ENCODE measurements around the gene CFAP20DC. TPM values are rescaled to one million over a fixed set of nuclear protein-coding genes. Genes with fewer than 3 reads are reported as not detected.
A peak's percentile ranks its signal among the peaks of the same experiment; 100 is the strongest.
"Not testable (repeated sequence)": the region's sequence is repeated elsewhere in the genome, so short reads cannot be mapped to it uniquely, and the experiment has no call there.

CFAP20DC gene
- total and polyA plus RNA-seq, 4 experiments from 2014 or later: 0.07 to 0.50 (median 0.26) TPM

DNA sequence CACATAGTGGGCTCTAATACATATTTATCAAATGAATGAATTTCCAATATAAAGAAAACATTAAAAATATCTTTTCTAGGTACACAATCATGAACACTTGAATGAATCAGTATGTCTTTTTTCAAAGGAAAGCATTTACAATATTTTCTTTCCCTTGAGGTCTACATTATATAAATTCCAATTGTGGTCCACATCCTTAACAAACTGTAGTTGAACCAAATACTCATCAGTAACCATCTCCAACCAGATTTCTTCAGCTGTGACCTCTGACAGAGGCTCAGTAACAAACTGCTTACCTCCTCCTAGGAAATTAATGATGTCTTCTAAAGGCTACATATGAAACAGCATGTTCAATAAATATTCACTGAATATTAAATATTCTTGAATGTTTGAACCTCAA, 58.8 kb downstream of the CFAP20DC start:
- H3K27me3 Mint-ChIP-seq: peaks cover 3 to 10% of the 10 kb centered on the region in 2 donors
- no peak overlapping the region for H3K4me3 Mint-ChIP-seq
- Histone ChIP-seq H3K4me1 (ENCODE audit: insufficient read depth, low read length) (no peaks in the 10 kb centered on the region), H3K4me3 (ENCODE audit: low read length in 2 of 2) (no peak overlapping the region), H3K36me3 (ENCODE audit: insufficient read depth, low read length) (no peaks in the 10 kb centered on the region), H3K27ac (ENCODE audit: low read depth, low read length) (no peak overlapping the region), H3K9me3 (ENCODE audit: control insufficient read depth in 1 of 2, low read length in 2 of 2) (no peaks in the 10 kb centered on the region), H3K27me3 (ENCODE audit: insufficient read depth, low read length) (no peaks in the 10 kb centered on the region)
- peaks cover 0 to 9% (median 3%) of the 10 kb centered on the region in 8 donors for H3K9me3 Mint-ChIP-seq
- H3K4me1 Mint-ChIP-seq: peaks cover 0 to 4% (median 1%) of the 10 kb centered on the region in 4 donors
- POLR2A ChIA-PET (ENCODE audit: partially characterized antibody): no interaction called here
- intact Hi-C loops (cut with micrococcal nuclease): no loop called here
- H3K36me3 Mint-ChIP-seq: no peaks in the 10 kb centered on the region
- H3K27ac Mint-ChIP-seq: no peak overlapping the region
- CTCF ChIA-PET (ENCODE audit: partially characterized antibody): no interaction called here
- no peak for DNase-seq

DNA sequence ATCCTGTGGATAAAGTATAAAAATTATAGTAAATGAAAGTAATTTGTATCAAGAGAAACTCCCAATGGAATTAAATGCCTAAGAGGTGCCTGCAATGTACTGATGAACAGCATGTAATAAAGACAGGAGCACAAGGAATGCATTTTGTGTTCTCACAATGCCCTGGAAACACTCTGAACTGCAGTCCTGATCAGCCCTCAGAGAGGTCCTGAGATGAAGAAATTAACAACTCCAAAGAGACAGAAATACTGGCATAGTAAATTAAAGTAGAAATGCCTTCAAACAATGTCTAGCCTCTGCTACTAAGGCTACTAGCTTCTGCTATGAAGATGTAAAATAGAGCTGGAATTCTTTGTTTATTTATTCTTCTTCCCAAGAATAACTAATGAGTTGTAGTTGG, 59.9 kb downstream of the CFAP20DC start:
- H3K4me3 ChIP-seq (ENCODE audit: low read length in 2 of 2): no peak overlapping the region
- Mint-ChIP-seq H3K27me3 (peaks cover 5 to 10% of the 10 kb centered on the region in 2 donors), H3K36me3 (no peaks in the 10 kb centered on the region), H3K4me3 (no peak overlapping the region), H3K27ac (no peak overlapping the region), H3K9me3 (peaks cover 0 to 12% (median 4%) of the 10 kb centered on the region in 8 donors), H3K4me1 (peaks cover 0 to 3% (median 1%) of the 10 kb centered on the region in 4 donors)
- no peaks in the 10 kb centered on the region for H3K9me3 ChIP-seq (ENCODE audit: control insufficient read depth in 1 of 2, low read length in 2 of 2)
- H3K27me3 ChIP-seq (ENCODE audit: insufficient read depth, low read length): no peaks in the 10 kb centered on the region
- intact Hi-C loops (cut with micrococcal nuclease): no loop called here
- H3K27ac ChIP-seq (ENCODE audit: low read depth, low read length): no peak overlapping the region
- POLR2A ChIA-PET (ENCODE audit: partially characterized antibody): no interaction called here
- CTCF ChIA-PET (ENCODE audit: partially characterized antibody): no interaction called here
- H3K4me1 ChIP-seq (ENCODE audit: insufficient read depth, low read length): no peaks in the 10 kb centered on the region
- no peak for DNase-seq
- H3K36me3 ChIP-seq (ENCODE audit: insufficient read depth, low read length): no peaks in the 10 kb centered on the region

DNA sequence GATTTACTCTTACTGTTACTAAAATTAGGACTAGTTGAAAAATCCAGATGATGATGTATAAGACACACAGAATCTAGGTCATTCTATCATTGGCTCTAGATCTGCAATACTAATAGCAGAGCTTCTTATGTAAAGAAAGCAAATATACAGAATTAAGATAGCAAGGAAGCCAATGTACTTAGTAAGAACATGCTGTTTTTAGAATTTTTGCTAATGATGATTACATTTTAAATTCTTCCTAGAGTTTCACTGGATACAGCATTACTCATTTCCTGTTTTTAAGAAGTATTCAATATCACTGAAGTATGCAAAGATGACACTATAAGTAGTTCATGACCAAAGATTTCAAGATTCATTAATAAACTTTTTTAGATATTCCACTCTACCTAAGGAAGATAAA, 60.7 kb downstream of the CFAP20DC start:
- intact Hi-C loops (cut with micrococcal nuclease): no loop called here
- Mint-ChIP-seq H3K4me3 (no peak overlapping the region), H3K4me1 (no peaks in the 10 kb centered on the region), H3K27ac (no peak overlapping the region), H3K36me3 (no peaks in the 10 kb centered on the region), H3K9me3 (peaks cover 0 to 12% (median 4%) of the 10 kb centered on the region in 8 donors), H3K27me3 (peaks cover 5 to 10% of the 10 kb centered on the region in 2 donors)
- no peak for DNase-seq
- ChIA-PET CTCF (ENCODE audit: partially characterized antibody) (no interaction called here), POLR2A (ENCODE audit: partially characterized antibody) (no interaction called here)
- Histone ChIP-seq H3K27me3 (ENCODE audit: insufficient read depth, low read length) (no peaks in the 10 kb centered on the region), H3K9me3 (ENCODE audit: control insufficient read depth in 1 of 2, low read length in 2 of 2) (no peaks in the 10 kb centered on the region), H3K4me1 (ENCODE audit: insufficient read depth, low read length) (no peaks in the 10 kb centered on the region), H3K27ac (ENCODE audit: low read depth, low read length) (no peak overlapping the region), H3K36me3 (ENCODE audit: insufficient read depth, low read length) (no peaks in the 10 kb centered on the region), H3K4me3 (ENCODE audit: low read length in 2 of 2) (no peak overlapping the region)

DNA sequence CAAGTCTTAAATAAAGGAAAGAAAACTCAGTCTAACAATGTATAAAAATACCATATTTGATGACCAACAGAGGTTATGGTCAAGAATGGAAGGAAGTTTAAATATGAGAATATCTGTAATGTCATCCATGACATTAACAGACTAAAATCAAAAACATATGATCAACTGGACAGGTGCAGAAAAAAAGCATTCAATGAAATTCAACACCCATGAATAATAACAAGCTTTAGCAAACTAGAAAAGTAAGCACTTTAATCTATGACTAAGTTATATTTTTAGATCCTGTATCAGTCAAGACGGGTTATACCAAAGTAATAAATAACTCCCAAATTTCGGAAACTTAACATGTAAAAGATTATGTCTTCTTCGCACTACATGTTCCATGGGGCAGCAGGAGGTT, 61.8 kb downstream of the CFAP20DC start:
- Mint-ChIP-seq H3K36me3 (no peaks in the 10 kb centered on the region), H3K4me1 (no peaks in the 10 kb centered on the region), H3K9me3 (peaks cover 0 to 12% (median 4%) of the 10 kb centered on the region in 8 donors), H3K27me3 (peaks cover 5 to 8% of the 10 kb centered on the region in 2 donors), H3K4me3 (no peak overlapping the region), H3K27ac (no peak overlapping the region)
- intact Hi-C loops (cut with micrococcal nuclease): no loop called here
- DNase-seq: no peak
- H3K4me1 ChIP-seq (ENCODE audit: insufficient read depth, low read length): no peaks in the 10 kb centered on the region
- H3K36me3 ChIP-seq (ENCODE audit: insufficient read depth, low read length): no peaks in the 10 kb centered on the region
- H3K27ac ChIP-seq (ENCODE audit: low read depth, low read length): no peak overlapping the region
- ChIA-PET CTCF (ENCODE audit: partially characterized antibody) (no interaction called here), POLR2A (ENCODE audit: partially characterized antibody) (no interaction called here)
- no peaks in the 10 kb centered on the region for H3K27me3 ChIP-seq (ENCODE audit: insufficient read depth, low read length)
- H3K4me3 ChIP-seq (ENCODE audit: low read length in 2 of 2): no peak overlapping the region
- no peaks in the 10 kb centered on the region for H3K9me3 ChIP-seq (ENCODE audit: control insufficient read depth in 1 of 2, low read length in 2 of 2)

DNA sequence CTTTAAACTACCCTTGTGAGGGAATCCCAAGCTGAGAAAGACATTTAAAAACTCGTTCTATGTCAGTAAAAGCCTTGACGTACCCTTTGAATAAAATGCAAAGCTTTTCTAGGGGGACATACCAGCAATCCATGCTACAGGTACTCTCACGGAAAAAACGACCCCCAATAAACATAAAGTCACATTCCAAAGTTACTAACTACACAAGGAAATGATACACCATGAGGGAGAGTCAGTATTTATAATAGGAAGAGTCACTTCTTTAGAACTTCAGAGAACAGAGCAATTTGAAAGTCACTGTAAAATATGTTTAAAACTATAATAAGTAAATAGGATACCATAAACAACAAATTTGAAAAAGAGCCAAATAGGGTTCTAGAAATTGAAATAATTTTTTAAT, 63.2 kb downstream of the CFAP20DC start:
- CTCF ChIA-PET (ENCODE audit: partially characterized antibody): interaction anchor here (1.1 kb wide), 1 partner anchor 8 kb away, joined by 3 read pairs; no protein-coding TSS in a partner anchor

DNA sequence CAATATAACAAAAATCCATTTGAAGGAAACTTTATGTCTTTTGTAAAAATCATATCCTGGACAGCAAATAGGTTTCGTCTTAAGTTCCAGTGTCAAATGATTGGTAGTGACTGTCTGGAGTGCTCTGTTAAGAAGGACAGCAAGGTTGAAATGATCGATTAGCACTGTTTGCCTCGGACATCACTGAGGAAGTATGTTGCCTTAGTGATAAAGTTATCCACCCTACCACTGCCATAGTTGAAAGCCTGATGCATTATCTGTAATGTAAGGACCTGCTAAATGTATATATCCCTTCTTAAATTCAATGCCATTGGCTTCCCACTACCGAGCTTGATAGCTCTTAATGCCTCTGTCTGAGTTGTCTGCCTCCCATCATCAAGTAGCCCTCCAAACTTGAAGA, 70.0 kb downstream of the CFAP20DC start:
- no peak overlapping the region for H3K27ac Mint-ChIP-seq
- H3K27me3 ChIP-seq (ENCODE audit: insufficient read depth, low read length): no peaks in the 10 kb centered on the region
- no peak for DNase-seq
- POLR2A ChIA-PET (ENCODE audit: partially characterized antibody): no interaction called here
- H3K36me3 Mint-ChIP-seq: no peaks in the 10 kb centered on the region
- no peaks in the 10 kb centered on the region for H3K9me3 ChIP-seq (ENCODE audit: control insufficient read depth in 1 of 2, low read length in 2 of 2)
- no peak overlapping the region for H3K4me3 ChIP-seq (ENCODE audit: low read length in 2 of 2)
- H3K4me1 Mint-ChIP-seq: peaks cover 0 to 1% (median 0%) of the 10 kb centered on the region in 4 donors
- intact Hi-C loops (cut with micrococcal nuclease): no loop called here
- H3K4me3 Mint-ChIP-seq: no peak overlapping the region
- CTCF ChIA-PET (ENCODE audit: partially characterized antibody): no interaction called here
- H3K4me1 ChIP-seq (ENCODE audit: insufficient read depth, low read length): no peaks in the 10 kb centered on the region
- no peak overlapping the region for H3K27ac ChIP-seq (ENCODE audit: low read depth, low read length)
- peaks cover 0 to 4% (median 0%) of the 10 kb centered on the region in 8 donors for H3K9me3 Mint-ChIP-seq
- H3K36me3 ChIP-seq (ENCODE audit: insufficient read depth, low read length): no peaks in the 10 kb centered on the region
- H3K27me3 Mint-ChIP-seq: peaks cover 0 to 2% of the 10 kb centered on the region in 2 donors

More for the DNA sequence above, 63.2 kb downstream of the CFAP20DC start:
- H3K27me3 ChIP-seq (ENCODE audit: insufficient read depth, low read length): no peaks in the 10 kb centered on the region
- Mint-ChIP-seq H3K27ac (no peak overlapping the region), H3K4me3 (no peak overlapping the region), H3K4me1 (no peaks in the 10 kb centered on the region), H3K36me3 (no peaks in the 10 kb centered on the region), H3K9me3 (peaks cover 0 to 12% (median 6%) of the 10 kb centered on the region in 8 donors), H3K27me3 (peaks cover 5 to 8% of the 10 kb centered on the region in 2 donors)
- no peak for DNase-seq
- intact Hi-C loops (cut with micrococcal nuclease): no loop called here
- H3K4me3 ChIP-seq (ENCODE audit: low read length in 2 of 2): no peak overlapping the region
- no peaks in the 10 kb centered on the region for H3K9me3 ChIP-seq (ENCODE audit: control insufficient read depth in 1 of 2, low read length in 2 of 2)
- no peak overlapping the region for H3K27ac ChIP-seq (ENCODE audit: low read depth, low read length)
- POLR2A ChIA-PET (ENCODE audit: partially characterized antibody): no interaction called here
- no peaks in the 10 kb centered on the region for H3K36me3 ChIP-seq (ENCODE audit: insufficient read depth, low read length)
- H3K4me1 ChIP-seq (ENCODE audit: insufficient read depth, low read length): no peaks in the 10 kb centered on the region

DNA sequence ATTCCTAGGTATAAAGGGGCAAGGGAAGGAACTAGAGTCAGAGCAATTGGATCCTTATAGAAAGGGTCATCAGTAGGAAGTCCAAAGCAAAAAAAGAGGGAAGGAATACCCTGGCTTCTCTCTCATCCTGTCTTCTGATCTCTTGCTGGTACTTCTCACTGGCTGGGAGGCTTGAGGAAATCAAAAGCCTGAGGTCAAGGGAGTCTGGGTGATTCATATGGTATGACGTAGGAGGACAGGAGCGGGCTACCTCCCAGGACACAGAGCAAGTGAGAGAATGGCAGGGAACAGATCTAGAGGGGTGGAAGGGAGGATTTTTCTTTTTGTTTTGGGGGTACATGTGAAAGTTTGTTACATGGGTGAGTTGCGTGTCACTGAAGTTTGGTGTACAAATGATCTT, 76.0 kb downstream of the CFAP20DC start:
- no peak overlapping the region for H3K4me3 Mint-ChIP-seq

DNA sequence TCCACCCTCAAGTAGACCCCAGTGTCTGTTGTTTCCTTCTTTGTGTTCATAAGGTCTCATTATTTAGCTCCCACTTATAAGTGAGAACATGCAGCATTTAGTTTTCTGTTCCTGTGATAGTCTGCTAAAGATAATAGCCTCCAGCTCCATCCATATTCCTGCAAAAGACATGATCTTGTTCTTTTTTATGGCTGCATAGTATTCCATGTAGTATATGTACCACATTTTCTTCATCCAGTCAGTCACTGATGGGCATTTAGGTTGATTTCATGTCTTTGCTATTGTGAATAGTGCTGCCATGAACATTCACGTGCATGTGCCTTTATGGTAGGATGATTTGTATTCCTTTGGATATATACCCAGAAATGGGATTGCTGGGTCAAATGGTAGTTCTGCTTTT, 82.0 kb downstream of the CFAP20DC start:
- H3K4me1 Mint-ChIP-seq; H3K27me3 ChIP-seq (ENCODE audit: insufficient read depth, low read length); H3K4me3 ChIP-seq (ENCODE audit: low read length in 2 of 2); H3K27ac Mint-ChIP-seq; intact Hi-C loops (cut with micrococcal nuclease); CTCF ChIA-PET (ENCODE audit: partially characterized antibody); H3K36me3 Mint-ChIP-seq; H3K27ac ChIP-seq (ENCODE audit: low read depth, low read length); H3K27me3 Mint-ChIP-seq; H3K4me1 ChIP-seq (ENCODE audit: insufficient read depth, low read length); DNase-seq; H3K4me3 Mint-ChIP-seq; H3K36me3 ChIP-seq (ENCODE audit: insufficient read depth, low read length); POLR2A ChIA-PET (ENCODE audit: partially characterized antibody); H3K9me3 ChIP-seq (ENCODE audit: control insufficient read depth in 1 of 2, low read length in 2 of 2): not testable (repeated sequence)
- H3K9me3 Mint-ChIP-seq: peaks cover 0 to 10% (median 2%) of the 10 kb centered on the region in 8 donors

More for the DNA sequence above, 76.0 kb downstream of the CFAP20DC start:
- H3K4me1 ChIP-seq (ENCODE audit: insufficient read depth, low read length): no peaks in the 10 kb centered on the region
- Mint-ChIP-seq H3K27ac (no peak overlapping the region), H3K27me3 (peaks cover 0 to 5% of the 10 kb centered on the region in 2 donors), H3K9me3 (peaks cover 0 to 2% (median 0%) of the 10 kb centered on the region in 8 donors), H3K4me1 (peaks cover 0 to 1% (median 0%) of the 10 kb centered on the region in 4 donors), H3K36me3 (no peaks in the 10 kb centered on the region)
- no peak overlapping the region for H3K27ac ChIP-seq (ENCODE audit: low read depth, low read length)
- H3K36me3 ChIP-seq (ENCODE audit: insufficient read depth, low read length): no peaks in the 10 kb centered on the region
- H3K4me3 ChIP-seq (ENCODE audit: low read length in 2 of 2): no peak overlapping the region
- H3K27me3 ChIP-seq (ENCODE audit: insufficient read depth, low read length): no peaks in the 10 kb centered on the region
- no peaks in the 10 kb centered on the region for H3K9me3 ChIP-seq (ENCODE audit: control insufficient read depth in 1 of 2, low read length in 2 of 2)
- ChIA-PET POLR2A (ENCODE audit: partially characterized antibody) (no interaction called here), CTCF (ENCODE audit: partially characterized antibody) (no interaction called here)
- intact Hi-C loops (cut with micrococcal nuclease): no loop called here
- DNase-seq: peak in 1 of 5 donors; percentile 30
